ENCODE measurements around the gene NTNG2. TPM values are rescaled to one million over a fixed set of nuclear protein-coding genes. Genes with fewer than 3 reads are reported as not detected.

Gene NTNG2
- total and polyA plus RNA-seq, 2 donors (not counting 1 experiment from before 2014, with no cell fraction given): 1.3 to 2.1 TPM

- Histone ChIP-seq H2AFZ (ENCODE audit: low read length) (no peak overlapping the region), H3K4me1 (ENCODE audit: control insufficient read depth, extremely low read depth, insufficient read depth, low read length) (no peaks in the 10 kb centered on the region), H3K4me3 (replicated peaks in 1 of 4; ENCODE audit: control extremely low read depth in 1 of 4, insufficient read depth in 1 of 4, low read depth in 3 of 4, low read length in 4 of 4) (no peak overlapping the region), H3K9ac (ENCODE audit: insufficient read depth, low read length) (no peak overlapping the region), H3K36me3 (ENCODE audit: control insufficient read depth, insufficient read depth, low read length) (no peaks in the 10 kb centered on the region), H3K79me2 (ENCODE audit: control insufficient read depth, insufficient read depth, low read length) (no peaks in the 10 kb centered on the region), H3K27ac (ENCODE audit: insufficient read depth, low read length) (no peak overlapping the region), H3K27me3 (ENCODE audit: control insufficient read depth, insufficient read depth, low read length) (peaks cover 10% of the 10 kb centered on the region), H3K4me2 (ENCODE audit: extremely low read depth, insufficient read depth, low read length) (no peak overlapping the region), H4K20me1 (ENCODE audit: control insufficient read depth, extremely low read depth, insufficient read depth, low read length) (no peaks in the 10 kb centered on the region), H3K9me3 (ENCODE audit: control insufficient read depth, insufficient read depth, low read depth, low read length) (no peaks in the 10 kb centered on the region)
- TF ChIP-seq CTCF (conservative IDR thresholded peaks at IDR 0.05 in 1 of 2, IDR thresholded peaks at IDR 0.05 in 1 of 2; ENCODE audit: low read depth in 1 of 2, low read length in 2 of 2) (no peak), EZH2 (IDR thresholded peaks at IDR 0.05; ENCODE audit: low read length, missing control alignments) (no peak)
- DNase-seq (ENCODE audit: low read depth in 2 of 2): no peak
Measured at GRCh38 chr9:132117694-132118093, 44.2 kb upstream of the NTNG2 start.

GRCh38 chr9:132121021-132121420, 40.8 kb upstream of the NTNG2 start:
- Histone ChIP-seq H3K4me3 (replicated peaks in 1 of 4; ENCODE audit: control extremely low read depth in 1 of 4, insufficient read depth in 1 of 4, low read depth in 3 of 4, low read length in 4 of 4) (no peak overlapping the region), H3K9me3 (ENCODE audit: control insufficient read depth, insufficient read depth, low read depth, low read length) (no peaks in the 10 kb centered on the region), H3K79me2 (ENCODE audit: control insufficient read depth, insufficient read depth, low read length) (no peaks in the 10 kb centered on the region), H3K9ac (ENCODE audit: insufficient read depth, low read length) (no peak overlapping the region), H3K27ac (ENCODE audit: insufficient read depth, low read length) (no peak overlapping the region), H4K20me1 (ENCODE audit: control insufficient read depth, extremely low read depth, insufficient read depth, low read length) (no peaks in the 10 kb centered on the region), H3K4me2 (ENCODE audit: extremely low read depth, insufficient read depth, low read length) (no peak overlapping the region), H3K4me1 (ENCODE audit: control insufficient read depth, extremely low read depth, insufficient read depth, low read length) (no peaks in the 10 kb centered on the region), H2AFZ (ENCODE audit: low read length) (no peak overlapping the region), H3K27me3 (ENCODE audit: control insufficient read depth, insufficient read depth, low read length) (peaks cover 33% of the 10 kb centered on the region), H3K36me3 (ENCODE audit: control insufficient read depth, insufficient read depth, low read length) (no peaks in the 10 kb centered on the region)
- no peak for TF ChIP-seq CTCF (conservative IDR thresholded peaks at IDR 0.05 in 1 of 2, IDR thresholded peaks at IDR 0.05 in 1 of 2; ENCODE audit: low read depth in 1 of 2, low read length in 2 of 2)
- TF ChIP-seq EZH2 (IDR thresholded peaks at IDR 0.05; ENCODE audit: low read length, missing control alignments): no peak
- no peak for DNase-seq (ENCODE audit: low read depth in 2 of 2)

- Histone ChIP-seq H3K4me1 (ENCODE audit: control insufficient read depth, extremely low read depth, insufficient read depth, low read length) (no peaks in the 10 kb centered on the region), H3K36me3 (ENCODE audit: control insufficient read depth, insufficient read depth, low read length) (no peaks in the 10 kb centered on the region), H3K79me2 (ENCODE audit: control insufficient read depth, insufficient read depth, low read length) (no peaks in the 10 kb centered on the region), H3K27me3 (ENCODE audit: control insufficient read depth, insufficient read depth, low read length) (peaks cover 52% of the 10 kb centered on the region), H2AFZ (ENCODE audit: low read length) (no peak overlapping the region), H3K9me3 (ENCODE audit: control insufficient read depth, insufficient read depth, low read depth, low read length) (no peaks in the 10 kb centered on the region), H3K4me2 (ENCODE audit: extremely low read depth, insufficient read depth, low read length) (no peak overlapping the region), H4K20me1 (ENCODE audit: control insufficient read depth, extremely low read depth, insufficient read depth, low read length) (no peaks in the 10 kb centered on the region), H3K4me3 (replicated peaks in 1 of 4; ENCODE audit: control extremely low read depth in 1 of 4, insufficient read depth in 1 of 4, low read depth in 3 of 4, low read length in 4 of 4) (no peak overlapping the region), H3K27ac (ENCODE audit: insufficient read depth, low read length) (no peak overlapping the region), H3K9ac (ENCODE audit: insufficient read depth, low read length) (no peak overlapping the region)
- TF ChIP-seq CTCF (conservative IDR thresholded peaks at IDR 0.05 in 1 of 2, IDR thresholded peaks at IDR 0.05 in 1 of 2; ENCODE audit: low read depth in 1 of 2, low read length in 2 of 2): no peak
- no peak for TF ChIP-seq EZH2 (IDR thresholded peaks at IDR 0.05; ENCODE audit: low read length, missing control alignments)
- DNase-seq (ENCODE audit: low read depth in 2 of 2): no peak
Measured at GRCh38 chr9:132124800-132125199, 37.1 kb upstream of the NTNG2 start.
